Heart left ventricle (tissue), 16 donors: ENCODE results near the gene PRKAG2. TPM values are rescaled to one million over a fixed set of nuclear protein-coding genes. Genes with fewer than 3 reads are reported as not detected.

Experiments used
- ATAC-seq, 4 donors: fragments of 200-7000 bp; cut with Tn5 transposase; one replicate each; pipeline ENCODE4 v1.9.1; 2020 to 2022; ENCODE audit warnings: moderate library complexity in 4 of 4, mild to moderate bottlenecking in 3 of 4, moderate number of reproducible peaks in 1 of 4
- DNase-seq, 5 donors: peaks; one replicate each; pipeline ENCODE4 v3.0.0-alpha.2; 2020
- H3K27ac ChIP-seq, 12 donors: fragments of 200-600 bp; sonication (generic) in 4 of 12; one replicate each; pipeline versions ENCODE4 v1.5.0 to v1.8.0; 2016 to 2022; ENCODE audit warnings: mild to moderate bottlenecking in 2 of 12
- H3K27me3 ChIP-seq, 9 donors: fragments of 200-600 bp; sonication (generic) in 2 of 9; one replicate each; pipeline versions ENCODE4 v1.5.1 to v1.8.0; 2016 to 2022; ENCODE audit warnings: mild to moderate bottlenecking in 3 of 9
- H3K36me3 ChIP-seq, 9 donors: fragments of 200-600 bp; sonication (generic) in 2 of 9; one replicate each; pipeline versions ENCODE4 v1.5.0 to v1.8.0; 2018 to 2022; ENCODE audit warnings: mild to moderate bottlenecking in 2 of 9
- H3K4me1 ChIP-seq, 12 donors: fragments of 200-600 bp; sonication (generic) in 4 of 12; one replicate each; pipeline versions ENCODE4 v1.5.0 to v1.8.0; 2016 to 2022; ENCODE audit warnings: mild to moderate bottlenecking in 3 of 12
- H3K4me3 ChIP-seq, 12 donors: fragments of 200-600 bp; sonication (generic) in 4 of 12; one replicate each; pipeline versions ENCODE4 v1.5.0 to v1.8.0; 2017 to 2022; ENCODE audit warnings: mild to moderate bottlenecking in 9 of 12, moderate library complexity in 4 of 12
- H3K9me3 ChIP-seq, 12 donors: fragments of 200-600 bp; sonication (generic) in 4 of 12; one replicate each; pipeline versions ENCODE4 v1.5.0 to v1.8.0; 2016 to 2022; ENCODE audit warnings: mild to moderate bottlenecking in 1 of 12
- CTCF ChIP-seq, 12 donors: fragments of 200-600 bp; sonication (generic) in 4 of 12; IDR thresholded peaks; one replicate each; pipeline versions ENCODE4 v1.5.0 to v1.8.0; 2018 to 2022; ENCODE audit warnings: antibody characterized with exemption in 12 of 12, mild to moderate bottlenecking in 5 of 12
- POLR2A ChIP-seq, 2 donors: fragments of 450-650 bp; IDR thresholded peaks; one replicate each; pipeline ENCODE4 v1.6.1; 2017; ENCODE audit warnings: antibody characterized with exemption in 2 of 2, mild to moderate bottlenecking in 2 of 2, moderate library complexity in 2 of 2
- WGBS, 4 donors: extraction: QIAGEN DNeasy Blood & Tissue Kit in 2 of 4; methylation state at CpG; one replicate each; pipeline versions ENCODE4 v1.1.5 to v1.1.7; 2013 to 2018; 5-methylcytosine and 5-hydroxymethylcytosine counted together
- intact Hi-C, 10 donors: fragments of 100-400 bp; cut with DNase I; formaldehyde crosslinking; loops; one replicate each; pipeline versions ENCODE4 v1.11.1 to v1.14.2; 2022
- polyA plus RNA-seq, 2 donors: library from polyadenylated mRNA; stranded (reverse); fragments of 200-250 nt; gene quantifications; one replicate each; pipeline ENCODE4 v1.2.3, GENCODE V29; 2013
- total RNA-seq, 9 donors: library from RNA; depleted of rRNA in 2 of 9; stranded (reverse); fragments of >200 nt in 2 of 9; fragmentation: NEBNext Ultra II Directional in 3 of 9; extraction: Animal tissue kit (Norgen Biotek cat#: 25700) in 3 of 9; gene quantifications; one replicate each; pipeline versions ENCODE4 v1.1.0 to v1.2.4, GENCODE V29; 2016 to 2023
- donor health status: ischemic (EF 13 %, LVEDD 7.1; RV severe dilation, severe dysfunction).
- donor health status: healthy with polysubstance abuse.
- donor health status: DM: no; HTN: yes; CAD: no.
- donor health status: DM: no; HTN: no; CAD: no.
- donor health status: ischemic (EF 25% LVEDD 6.9; RV normal size, moderate dysfunction).
- donor health status: ischemic (EF 25% LVEDD 5.7; RV mildly dilated, moderate dysfunction).
- donor health status: healthy.
- donor health status: DM: yes; HTN: yes; CAD: no.
- donor health status: ischemic (EF 35%, LVEDD 5.7; RV mildly dilated, moderate dysfunction).
- donor health status: nonischemic (EF 11% LVEDD 7.7; RV severe dilation, severe dysfunction).
- donor health status: DM: yes; HTN: yes; CAD: no.
- donor health status: PGD.
- donor health status: ischemic (EF 29% LVEDD 5.4; RV normal size, mild dysfunction).
- donor health status: nonischemic (EF 23%, LVEDD 6.1; RV moderate dilation, normal function).

Gene PRKAG2
- total and polyA plus RNA-seq, 11 donors, result 50.2 to 179 (median 108) TPM

DNA sequence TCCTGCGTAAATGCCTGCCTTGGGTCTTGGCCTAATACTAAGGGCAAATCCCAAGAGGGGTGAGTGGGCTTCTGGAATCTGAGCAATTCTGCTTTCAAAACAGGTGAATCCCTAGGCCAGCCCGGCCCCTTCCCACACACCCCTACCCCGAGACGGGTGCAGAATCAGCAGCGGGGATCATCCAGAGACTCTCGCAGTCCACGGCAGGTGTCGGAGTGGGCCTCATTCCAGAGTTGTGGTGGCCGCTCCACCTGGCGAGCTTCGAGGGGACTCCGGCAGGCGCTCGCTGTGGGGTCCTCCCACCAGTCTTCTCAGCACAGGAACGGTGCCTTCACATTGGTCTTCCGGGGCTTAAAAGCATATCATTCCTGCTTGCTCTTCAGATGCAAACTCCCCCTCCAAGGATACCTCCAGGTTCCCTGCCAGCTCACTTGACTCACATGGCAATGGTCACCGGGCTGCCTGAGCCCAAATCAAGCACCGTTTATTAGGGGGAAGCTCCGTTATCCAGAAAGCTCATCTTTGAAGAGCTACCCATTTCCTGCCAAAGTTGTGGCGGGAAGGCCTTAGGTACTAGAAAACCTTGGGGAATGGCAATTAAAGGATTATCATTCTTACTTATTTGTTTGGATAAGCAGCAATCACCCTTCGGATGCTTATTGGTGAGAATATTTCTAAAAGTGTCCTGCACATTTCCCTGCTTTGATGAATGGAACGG is 67.6 kb downstream of the PRKAG2 start:
- Histone ChIP-seq H3K27ac (no peak overlapping the region), H3K4me3 (no peak overlapping the region), H3K36me3 (no peaks in the 10 kb centered on the region), H3K9me3 (no peaks in the 10 kb centered on the region), H3K4me1 (peaks cover 0 to 29% (median 0%) of the 10 kb centered on the region in 12 donors), H3K27me3 (no peaks in the 10 kb centered on the region)
- no peak for ATAC-seq
- TF ChIP-seq POLR2A (IDR thresholded peaks at IDR 0.05) (no peak), CTCF (IDR thresholded peaks at IDR 0.05) (no peak)
- no peak for DNase-seq
- 86 to 93% (median 90%) methylated on average over 15 to 22 of the region's 22 CpGs for WGBS, 4 donors
- intact Hi-C loops, result no loop called here

GRCh38 chr7:151808400-151809145 is 68.3 kb downstream of the PRKAG2 start:
- TF ChIP-seq CTCF (IDR thresholded peaks at IDR 0.05) (no peak), POLR2A (IDR thresholded peaks at IDR 0.05) (no peak)
- Histone ChIP-seq H3K4me3 (no peak overlapping the region), H3K27ac (no peak overlapping the region), H3K9me3 (no peaks in the 10 kb centered on the region), H3K4me1 (peaks cover 0 to 29% (median 0%) of the 10 kb centered on the region in 12 donors), H3K36me3 (no peaks in the 10 kb centered on the region), H3K27me3 (no peaks in the 10 kb centered on the region)
- intact Hi-C loops, result no loop called here
- DNase-seq, result no peak
- 87 to 92% (median 88%) methylated on average over 24 of the region's 24 CpGs for WGBS, 4 donors
- no peak for ATAC-seq

GRCh38 chr7:151807846-151808245 is 69.1 kb downstream of the PRKAG2 start:
- no peak for TF ChIP-seq CTCF (IDR thresholded peaks at IDR 0.05)
- no peak for TF ChIP-seq POLR2A (IDR thresholded peaks at IDR 0.05)
- WGBS, 4 donors, result 82 to 92% (median 85%) methylated on average over 15 of the region's 15 CpGs
- H3K9me3 ChIP-seq, result no peaks in the 10 kb centered on the region
- intact Hi-C loops, result no loop called here
- DNase-seq (no peak), ATAC-seq (no peak)
- H3K4me1 ChIP-seq, result peaks cover 0 to 29% (median 0%) of the 10 kb centered on the region in 12 donors
- no peaks in the 10 kb centered on the region for H3K36me3 ChIP-seq
- no peak overlapping the region for H3K4me3 ChIP-seq
- H3K27me3 ChIP-seq, result no peaks in the 10 kb centered on the region
- H3K27ac ChIP-seq, result no peak overlapping the region
